NCI-H2171 (cell line): ENCODE data around the gene SORCS2.

Experiments
- DNase-seq: peaks from one replicate; lab custom pipeline; 2025; lab: John Stamatoyannopoulos, UW

SORCS2 gene

GRCh38 chr4:7734651-7735260 is 542.4 kb downstream of the SORCS2 start:
- no peak for DNase-seq

- no peak for DNase-seq
Measured at GRCh38 chr4:7735395-7735794, 543.1 kb downstream of the SORCS2 start.

- no peak for DNase-seq
Measured at GRCh38 chr4:7735961-7736360, 543.6 kb downstream of the SORCS2 start.

DNA sequence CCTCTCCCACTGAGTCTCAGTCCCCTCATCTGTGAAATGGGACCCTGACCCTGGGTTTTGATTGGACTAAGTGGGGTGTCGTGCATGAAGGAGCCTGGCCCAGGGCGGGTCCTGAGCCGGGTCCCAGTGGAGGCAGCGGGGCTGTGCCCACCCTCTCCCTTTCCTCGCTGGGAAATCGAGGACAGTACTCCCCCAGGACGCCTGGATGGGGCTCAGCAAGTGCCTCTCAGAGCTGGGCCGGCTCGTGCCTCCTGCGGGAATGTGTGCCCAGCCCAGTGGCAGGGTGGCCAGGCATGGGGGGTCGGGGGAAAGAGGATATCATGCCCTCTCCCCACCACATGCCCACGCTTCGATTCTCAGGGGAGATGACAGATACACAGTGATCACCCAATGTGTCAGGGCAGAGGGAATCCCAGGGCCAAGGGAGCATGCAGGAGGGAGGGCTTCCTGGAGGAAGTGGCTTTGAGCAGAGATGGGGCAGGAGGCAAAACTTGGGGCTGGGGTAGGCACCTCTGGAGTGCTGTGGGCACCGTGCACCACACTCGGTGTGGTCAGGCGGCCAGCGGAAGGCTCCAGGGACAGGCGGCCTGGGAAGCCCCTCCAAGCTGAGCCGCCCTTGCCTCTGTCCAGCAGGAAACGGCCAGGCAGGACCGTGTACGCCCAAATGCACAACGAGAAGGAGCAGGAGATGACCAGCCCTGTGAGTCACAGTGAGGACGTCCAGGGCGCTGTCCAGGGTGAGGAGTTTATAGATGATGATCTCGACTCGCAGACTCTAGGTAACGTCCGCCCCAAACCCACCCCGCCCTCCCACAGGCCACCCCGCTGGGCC is 544.3 kb downstream of the SORCS2 start:
- DNase-seq: no peak

- no peak for DNase-seq
Measured at GRCh38 chr4:7737268-7737645, 544.9 kb downstream of the SORCS2 start.

- no peak for DNase-seq
Measured at GRCh38 chr4:7737752-7738457, 545.6 kb downstream of the SORCS2 start.

DNA sequence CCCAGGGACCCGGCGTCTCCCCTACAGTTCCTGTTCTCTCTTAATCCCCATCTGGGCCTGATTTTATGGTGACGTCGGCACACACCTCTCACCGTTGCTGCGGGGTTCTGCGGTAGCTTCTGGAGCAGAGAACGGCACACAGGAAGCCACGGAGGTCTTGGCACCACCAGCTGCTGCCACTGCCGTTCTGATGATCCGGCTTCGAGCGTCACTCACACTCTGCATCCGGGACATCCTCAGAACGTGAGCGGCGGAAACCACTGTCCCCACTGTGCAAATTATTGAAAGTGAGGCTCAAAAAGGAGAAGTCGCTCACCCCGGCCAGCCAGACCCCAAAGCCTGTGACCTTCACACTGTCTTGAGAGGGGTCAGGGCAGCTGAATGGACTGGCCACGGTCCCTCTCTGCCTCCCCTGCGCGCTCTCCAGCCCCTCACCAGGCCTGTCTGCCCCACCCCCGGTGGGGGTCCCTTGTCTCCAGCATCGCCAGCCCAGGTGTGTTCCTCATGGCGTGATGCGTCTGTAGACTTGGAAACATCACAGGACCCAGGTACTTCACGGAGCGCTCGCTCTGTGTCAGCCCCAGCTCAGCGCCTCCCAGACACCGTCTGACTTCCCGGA is 546.2 kb downstream of the SORCS2 start:
- DNase-seq: no peak

DNA sequence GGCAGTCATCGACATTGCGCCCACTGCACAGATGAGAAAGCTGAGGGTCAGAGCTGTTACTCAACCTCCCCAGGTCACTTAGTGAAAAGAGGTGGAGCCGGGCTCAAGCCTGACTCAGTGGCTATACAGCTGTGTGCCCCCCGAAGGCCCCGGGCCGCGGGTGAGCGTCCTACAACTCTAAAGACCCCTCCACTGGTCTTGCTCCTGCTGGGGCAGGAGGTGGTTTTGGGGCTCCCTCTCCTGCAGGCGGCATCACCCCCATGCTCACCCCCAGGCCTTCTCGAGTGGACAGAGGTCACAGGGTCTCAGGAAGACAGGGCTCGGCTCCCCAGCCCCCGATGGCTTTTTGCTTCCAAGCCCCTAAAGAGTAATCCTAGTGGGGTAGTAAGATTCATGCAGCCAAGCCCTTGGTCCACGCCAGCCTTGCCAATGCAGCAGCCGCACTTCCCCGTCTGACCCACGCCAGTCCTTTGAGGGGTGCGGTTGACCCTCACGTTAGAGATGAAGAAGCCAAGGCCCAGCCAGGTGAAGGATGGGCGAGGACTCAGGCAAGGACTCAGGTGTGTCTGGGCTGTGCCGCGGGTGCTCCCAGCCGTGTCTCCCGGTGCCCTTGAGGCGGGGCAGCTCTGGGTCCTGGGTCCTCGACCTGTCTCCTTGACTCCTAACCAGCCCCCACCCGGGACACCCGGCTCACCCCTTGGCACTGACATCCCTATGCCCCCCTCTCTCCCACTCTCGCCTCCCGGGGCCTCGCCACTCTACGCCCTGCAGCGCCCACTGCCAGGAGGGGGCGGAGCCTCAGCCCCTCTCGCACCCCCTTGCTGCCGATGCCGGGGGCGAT is 547.0 kb downstream of the SORCS2 start:
- DNase-seq: no peak

GRCh38 chr4:7739918-7740865 is 547.9 kb downstream of the SORCS2 start:
- DNase-seq: no peak

DNA sequence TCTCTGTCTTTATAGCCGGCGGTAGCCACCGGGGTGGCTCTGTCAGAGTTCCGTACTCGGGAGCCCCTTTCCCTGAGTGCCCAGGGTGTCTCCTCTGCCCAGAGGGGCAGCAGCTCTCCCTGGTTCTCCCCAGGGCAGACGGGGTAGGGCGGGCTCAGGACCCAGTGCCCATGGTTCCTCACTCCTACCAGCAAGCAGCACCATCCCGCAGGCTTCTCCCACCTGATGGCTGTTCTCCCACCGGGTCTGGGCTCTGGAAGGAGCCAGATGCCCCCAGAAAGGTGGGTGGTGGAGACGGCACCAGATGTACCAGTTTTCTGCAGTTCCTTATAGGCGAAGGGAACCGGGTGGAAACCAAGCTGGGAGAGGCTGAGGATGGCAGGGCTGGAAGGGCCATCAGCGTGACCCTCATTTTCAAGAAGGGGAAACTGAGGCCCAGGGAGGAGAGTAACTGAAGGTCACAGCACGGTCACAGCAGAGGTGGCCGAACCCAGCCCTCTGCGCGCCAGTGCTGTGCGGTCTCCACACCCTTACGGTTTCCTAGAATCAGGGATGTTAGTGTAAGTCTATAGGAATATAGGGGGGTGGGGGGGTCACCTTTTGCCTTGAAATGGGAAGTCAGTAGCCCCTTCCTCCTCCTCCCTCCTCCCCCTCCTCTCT is 548.7 kb downstream of the SORCS2 start:
- DNase-seq: no peak

- DNase-seq: no peak
Measured at GRCh38 chr4:7741946-7742806, 549.8 kb downstream of the SORCS2 start.

- DNase-seq: no peak
Measured at GRCh38 chr4:7742807-7743280, 550.5 kb downstream of the SORCS2 start.

GRCh38 chr4:7744142-7744804 is 551.9 kb downstream of the SORCS2 start:
- no peak for DNase-seq

DNA sequence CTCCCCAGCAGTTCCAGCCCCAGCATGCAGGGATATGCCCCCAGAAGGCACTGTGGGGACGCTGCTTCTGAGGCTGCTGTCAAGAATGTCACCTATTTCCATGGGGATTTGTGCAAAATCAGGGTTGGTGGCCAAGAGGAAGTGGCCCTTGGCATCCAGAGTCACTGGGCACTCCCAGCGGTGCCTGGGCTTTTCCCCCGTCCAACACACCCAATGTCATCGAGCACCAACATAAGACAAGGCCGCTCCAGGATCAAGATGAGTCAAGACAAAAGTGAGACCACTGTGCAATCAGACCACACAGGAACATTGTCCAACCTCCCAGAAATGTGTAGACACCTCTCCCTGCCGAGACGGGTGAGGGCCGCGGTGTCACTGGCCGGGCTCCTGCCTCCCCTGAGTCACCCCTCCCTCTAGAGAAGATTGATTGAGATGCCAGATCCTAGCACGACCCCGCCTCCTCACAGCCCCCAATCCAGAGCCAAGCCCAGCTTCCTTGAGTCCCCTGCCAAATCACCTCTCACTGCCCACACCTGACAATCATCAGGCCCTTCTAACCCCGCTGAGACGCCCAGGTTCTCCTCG is 553.1 kb downstream of the SORCS2 start:
- DNase-seq: no peak

DNA sequence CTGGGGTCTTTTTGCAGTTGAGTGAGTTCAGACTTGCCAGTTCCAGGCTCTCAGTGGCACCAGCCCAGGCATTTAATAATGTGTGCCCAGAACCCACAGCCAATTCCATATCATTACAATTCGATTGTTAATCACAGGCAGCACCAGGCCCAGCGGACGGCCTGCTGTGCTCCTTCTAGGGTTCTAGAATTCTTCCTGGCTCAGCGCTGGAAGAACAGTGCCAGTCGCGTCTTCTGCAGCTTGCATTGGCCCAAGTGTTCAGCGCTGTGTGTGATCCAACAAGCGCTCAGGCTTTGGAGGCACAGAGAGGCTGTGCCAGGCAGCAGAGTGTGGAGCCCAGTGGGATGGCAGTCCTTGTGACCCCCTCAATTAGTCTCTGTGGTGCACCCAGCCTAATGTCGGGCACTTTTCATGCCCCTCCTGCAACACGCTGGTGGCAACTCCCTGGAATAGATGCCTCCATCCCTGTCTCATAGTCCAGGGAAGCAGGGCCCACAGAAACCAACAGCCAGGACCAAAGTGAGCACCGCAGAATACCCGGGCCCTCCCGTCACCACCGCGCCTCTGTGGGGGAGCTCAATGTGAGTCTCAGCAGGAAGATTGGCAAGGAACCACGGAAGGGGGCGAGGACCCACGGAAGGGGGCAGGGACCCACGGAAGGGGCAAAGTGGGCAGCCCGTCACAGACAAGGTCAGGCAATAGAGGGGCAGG is 554.2 kb downstream of the SORCS2 start:
- DNase-seq: no peak

- no peak for DNase-seq
Measured at GRCh38 chr4:7747062-7747385, 554.7 kb downstream of the SORCS2 start.

GRCh38 chr4:7747566-7747965 is 555.2 kb downstream of the SORCS2 start:
- DNase-seq: no peak
